Sigmoid colon (tissue), 7 donors: Measurements from ENCODE around the gene MTPN. TPM values are rescaled to one million over a fixed set of nuclear protein-coding genes. Genes with fewer than 3 reads are reported as not detected.

Source experiments
- DNase-seq: peaks from one replicate; pipeline ENCODE4 v3.0.0-alpha.2; 2019
- H3K27ac ChIP-seq, 4 donors: fragments of 200-600 bp; sonication (generic); one replicate each; pipeline ENCODE4 v1.5.1; 2016 to 2019; ENCODE audit warnings: mild to moderate bottlenecking in 1 of 4
- H3K27me3 ChIP-seq, 3 donors: fragments of 200-600 bp; sonication (generic); one replicate each; pipeline ENCODE4 v1.5.1; 2019; ENCODE audit warnings: mild to moderate bottlenecking in 1 of 3
- H3K36me3 ChIP-seq, 4 donors: fragments of 200-600 bp; sonication (generic); one replicate each; pipeline ENCODE4 v1.5.1; 2016 to 2019
- H3K4me1 ChIP-seq, 4 donors: fragments of 200-600 bp; sonication (generic); one replicate each; pipeline ENCODE4 v1.5.1; 2017 to 2019
- H3K4me3 ChIP-seq, 4 donors: fragments of 200-600 bp; sonication (generic); one replicate each; pipeline ENCODE4 v1.5.1; 2017 to 2019; ENCODE audit warnings: mild to moderate bottlenecking in 2 of 4, moderate library complexity in 1 of 4
- H3K9me3 ChIP-seq, 4 donors: fragments of 200-600 bp in 3 of 4; sonication (generic) in 3 of 4; one replicate each; pipeline versions ENCODE4 v1.5.1 to v1.6.1; 2013 to 2019
- EP300 ChIP-seq, 4 donors: sonication (generic); formaldehyde crosslinking; IDR thresholded peaks; one replicate each; pipeline ENCODE4 v1.6.1; 2017; ENCODE audit warnings: antibody characterized with exemption in 4 of 4
- POLR2A ChIP-seq, 2 donors: fragments of 450-650 bp; IDR thresholded peaks; one replicate each; pipeline ENCODE4 v1.6.1; 2016; ENCODE audit warnings: antibody characterized with exemption in 2 of 2, mild to moderate bottlenecking in 2 of 2, moderate library complexity in 2 of 2
- POLR2AphosphoS5 ChIP-seq, 4 donors: sonication (generic); formaldehyde crosslinking; IDR thresholded peaks; one replicate each; pipeline ENCODE4 v1.6.1; 2017; ENCODE audit warnings: antibody characterized with exemption in 4 of 4
- WGBS, 2 donors: extraction: QIAGEN DNeasy Blood & Tissue Kit; methylation state at CpG; one replicate each; pipeline ENCODE4 v1.1.7; 2013; 5-methylcytosine and 5-hydroxymethylcytosine counted together
- intact Hi-C: fragments of 100-400 bp; cut with DNase I; formaldehyde crosslinking; loops from one replicate; pipeline ENCODE4 v1.15.1; 2023
- polyA plus RNA-seq, 3 donors: library from polyadenylated mRNA; stranded (reverse); fragments of 200-250 nt; gene quantifications; one replicate each; pipeline ENCODE4 v1.2.3, GENCODE V29; 2013
- total RNA-seq, 4 donors: library from RNA; depleted of rRNA; stranded (reverse); fragments of >200 nt; gene quantifications; one replicate each; pipeline ENCODE4 v1.1.0, GENCODE V29; 2016
- TF ChIP-seq, protein P1 (sequence below), 4 experiments: fragments of 450-650 bp in 3 of 4; fragments of 200-600 bp in 1 of 4; IDR thresholded peaks; one replicate each; pipeline ENCODE4 v1.5.1; 2016 to 2019; ENCODE audit warnings: antibody characterized with exemption in 4 of 4, mild to moderate bottlenecking in 3 of 4, moderate library complexity in 2 of 4
- donor health status: healthy with polysubstance abuse.
- donor health status: Bipolar disorder and iron deficiency.
- donor health status: healthy.

The MTPN gene
- total and polyA plus RNA-seq, 7 donors: 65.5 to 96.7 (median 79.5) TPM

DNA sequence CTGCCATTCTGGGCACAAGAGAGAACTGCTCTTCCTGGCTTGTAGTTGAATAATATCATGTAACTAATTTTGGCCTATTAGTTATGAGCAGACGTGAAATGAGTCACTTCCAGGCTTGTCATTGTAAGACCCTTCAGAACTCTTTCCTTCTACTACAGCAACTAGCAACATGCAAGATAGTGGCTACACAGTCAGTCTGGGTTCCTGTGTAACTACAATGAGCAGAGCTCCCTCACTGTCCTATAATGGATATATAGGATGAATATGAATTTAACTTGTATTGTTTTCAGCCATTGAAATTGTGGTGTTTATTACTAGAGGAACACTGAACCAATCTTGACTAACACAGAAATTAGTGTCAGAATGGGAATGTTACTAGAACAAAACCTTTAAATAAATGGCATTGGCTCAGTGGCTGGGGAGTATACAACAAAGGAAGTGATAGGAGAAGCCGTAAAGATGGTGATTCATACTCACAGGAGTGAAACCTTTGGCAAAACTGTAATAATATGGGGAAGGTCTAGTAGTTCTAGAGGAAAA is 2.9 kb upstream of the MTPN start:
- TF ChIP-seq, protein P1, sequence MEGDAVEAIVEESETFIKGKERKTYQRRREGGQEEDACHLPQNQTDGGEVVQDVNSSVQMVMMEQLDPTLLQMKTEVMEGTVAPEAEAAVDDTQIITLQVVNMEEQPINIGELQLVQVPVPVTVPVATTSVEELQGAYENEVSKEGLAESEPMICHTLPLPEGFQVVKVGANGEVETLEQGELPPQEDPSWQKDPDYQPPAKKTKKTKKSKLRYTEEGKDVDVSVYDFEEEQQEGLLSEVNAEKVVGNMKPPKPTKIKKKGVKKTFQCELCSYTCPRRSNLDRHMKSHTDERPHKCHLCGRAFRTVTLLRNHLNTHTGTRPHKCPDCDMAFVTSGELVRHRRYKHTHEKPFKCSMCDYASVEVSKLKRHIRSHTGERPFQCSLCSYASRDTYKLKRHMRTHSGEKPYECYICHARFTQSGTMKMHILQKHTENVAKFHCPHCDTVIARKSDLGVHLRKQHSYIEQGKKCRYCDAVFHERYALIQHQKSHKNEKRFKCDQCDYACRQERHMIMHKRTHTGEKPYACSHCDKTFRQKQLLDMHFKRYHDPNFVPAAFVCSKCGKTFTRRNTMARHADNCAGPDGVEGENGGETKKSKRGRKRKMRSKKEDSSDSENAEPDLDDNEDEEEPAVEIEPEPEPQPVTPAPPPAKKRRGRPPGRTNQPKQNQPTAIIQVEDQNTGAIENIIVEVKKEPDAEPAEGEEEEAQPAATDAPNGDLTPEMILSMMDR (IDR thresholded peaks at IDR 0.05): no peak
- TF ChIP-seq EP300 (IDR thresholded peaks at IDR 0.05) (no peak), POLR2A (IDR thresholded peaks at IDR 0.05) (no peak)
- Histone ChIP-seq H3K27me3 (no peaks in the 10 kb centered on the region), H3K9me3 (no peaks in the 10 kb centered on the region), H3K4me3 (no peak overlapping the region), H3K27ac (peak overlapping the region in 3 of 4 donors; percentile 33 to 60 (median 35)), H3K36me3 (no peaks in the 10 kb centered on the region), H3K4me1 (peaks cover 0 to 16% (median 13%) of the 10 kb centered on the region in 4 donors)
- DNase-seq: no peak
- WGBS, 2 donors: 56 to 68% methylated on average over 2 of the region's 2 CpGs
- intact Hi-C loops: no loop called here

DNA sequence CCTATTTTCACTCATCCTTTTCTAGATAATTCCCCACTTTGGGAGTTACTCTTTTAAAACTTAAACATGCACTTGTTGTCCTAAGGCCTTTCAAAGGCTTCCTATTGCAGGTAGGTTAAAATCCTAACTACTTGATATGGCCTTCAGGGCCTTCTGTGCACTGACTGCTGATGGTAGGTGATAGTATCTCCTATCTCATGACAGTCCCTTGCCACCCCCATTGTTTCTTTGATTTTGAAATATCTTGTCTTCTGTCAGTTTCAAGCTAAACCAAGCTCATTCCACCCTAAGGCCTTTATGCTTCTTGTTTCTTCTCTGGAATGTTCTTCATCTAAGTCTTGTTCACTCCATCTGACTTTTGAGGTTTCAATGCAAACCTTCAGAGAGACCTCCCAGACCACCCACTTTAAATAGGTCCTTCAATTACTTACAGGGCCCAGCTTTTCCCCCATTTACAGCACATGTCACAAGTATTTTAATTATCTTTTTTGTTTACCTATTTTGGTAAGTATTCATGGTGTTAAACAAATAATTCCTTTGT is 2.4 kb upstream of the MTPN start:
- intact Hi-C loops: loop anchor here (10.0 kb wide), 1 partner anchor 315 kb away; the partner anchor contains the start of gene STMP1
- no peak for TF ChIP-seq POLR2A (IDR thresholded peaks at IDR 0.05)
- Histone ChIP-seq H3K4me3 (no peak overlapping the region), H3K4me1 (peaks cover 0 to 22% (median 18%) of the 10 kb centered on the region in 4 donors), H3K9me3 (no peaks in the 10 kb centered on the region), H3K36me3 (no peaks in the 10 kb centered on the region), H3K27me3 (no peaks in the 10 kb centered on the region), H3K27ac (peak overlapping the region in 1 of 4 donors; percentile 60)
- DNase-seq: no peak

DNA sequence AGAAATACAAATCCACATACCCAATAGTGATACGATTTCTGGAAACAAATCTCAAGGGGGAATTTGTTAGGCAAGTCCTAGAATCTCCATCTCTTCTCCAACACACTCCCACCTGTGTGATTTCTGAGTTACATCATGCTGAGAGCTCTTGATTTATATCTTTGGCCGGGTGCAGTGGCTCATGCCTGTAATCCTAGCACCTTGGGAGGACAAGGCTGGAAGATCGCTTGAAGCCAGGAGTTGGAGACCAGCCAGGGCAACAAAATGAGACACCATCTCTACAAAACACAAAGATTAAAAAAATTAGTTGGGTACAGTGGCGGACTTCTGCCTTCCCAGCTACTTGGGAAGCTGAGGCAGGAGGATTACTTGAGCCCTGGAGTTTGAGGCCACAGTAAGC is 1.5 kb upstream of the MTPN start:
- DNase-seq: no peak
- WGBS, 2 donors: 96% methylated on average over 4 of the region's 4 CpGs
- Histone ChIP-seq H3K9me3 (no peaks in the 10 kb centered on the region), H3K27ac (no peak overlapping the region), H3K36me3 (no peaks in the 10 kb centered on the region), H3K4me3 (no peak overlapping the region), H3K4me1 (peaks cover 0 to 27% (median 23%) of the 10 kb centered on the region in 4 donors), H3K27me3 (no peaks in the 10 kb centered on the region)
- TF ChIP-seq EP300 (IDR thresholded peaks at IDR 0.05): no peak
- TF ChIP-seq, protein P1 (IDR thresholded peaks at IDR 0.05): no peak
- no peak for TF ChIP-seq POLR2A (IDR thresholded peaks at IDR 0.05)
- no peak for TF ChIP-seq POLR2AphosphoS5 (IDR thresholded peaks at IDR 0.05)
- intact Hi-C loops: loop anchor here (10.0 kb wide), 1 partner anchor 314 kb away; the partner anchor contains the start of gene STMP1

DNA sequence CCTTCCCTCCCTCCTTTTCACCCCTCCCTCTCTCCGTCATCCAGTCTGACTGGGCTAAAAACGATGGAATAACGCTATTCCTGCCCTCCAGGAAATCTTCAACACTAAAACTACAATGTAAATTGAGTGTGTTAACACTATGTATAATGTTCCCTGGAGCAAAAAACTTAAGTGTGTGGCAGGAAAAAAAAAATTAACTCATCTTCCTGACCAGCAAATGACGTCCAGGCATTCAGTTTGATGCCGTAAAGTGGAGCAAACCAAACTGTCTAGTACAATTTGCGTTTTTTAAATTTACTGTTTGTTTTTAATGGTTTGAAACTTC is 545 bp upstream of the MTPN start:
- WGBS, 2 donors: 26 to 58% methylated on average over 6 of the region's 6 CpGs
- H3K4me1 ChIP-seq: peaks cover 0 to 36% (median 24%) of the 10 kb centered on the region in 4 donors
- H3K27me3 ChIP-seq: no peaks in the 10 kb centered on the region
- intact Hi-C loops: loop anchor here (10.0 kb wide), 1 partner anchor 313 kb away; the partner anchor contains the start of gene STMP1
- H3K4me3 ChIP-seq: peak overlapping the region; percentile 67 to 98 (median 86)
- DNase-seq: no peak
- no peaks in the 10 kb centered on the region for H3K9me3 ChIP-seq
- peak overlapping the region; percentile 81 to 93 (median 88) for H3K27ac ChIP-seq
- no peak for TF ChIP-seq POLR2A (IDR thresholded peaks at IDR 0.05)
- TF ChIP-seq, protein P1 (IDR thresholded peaks at IDR 0.05): no peak
- H3K36me3 ChIP-seq: no peaks in the 10 kb centered on the region

DNA sequence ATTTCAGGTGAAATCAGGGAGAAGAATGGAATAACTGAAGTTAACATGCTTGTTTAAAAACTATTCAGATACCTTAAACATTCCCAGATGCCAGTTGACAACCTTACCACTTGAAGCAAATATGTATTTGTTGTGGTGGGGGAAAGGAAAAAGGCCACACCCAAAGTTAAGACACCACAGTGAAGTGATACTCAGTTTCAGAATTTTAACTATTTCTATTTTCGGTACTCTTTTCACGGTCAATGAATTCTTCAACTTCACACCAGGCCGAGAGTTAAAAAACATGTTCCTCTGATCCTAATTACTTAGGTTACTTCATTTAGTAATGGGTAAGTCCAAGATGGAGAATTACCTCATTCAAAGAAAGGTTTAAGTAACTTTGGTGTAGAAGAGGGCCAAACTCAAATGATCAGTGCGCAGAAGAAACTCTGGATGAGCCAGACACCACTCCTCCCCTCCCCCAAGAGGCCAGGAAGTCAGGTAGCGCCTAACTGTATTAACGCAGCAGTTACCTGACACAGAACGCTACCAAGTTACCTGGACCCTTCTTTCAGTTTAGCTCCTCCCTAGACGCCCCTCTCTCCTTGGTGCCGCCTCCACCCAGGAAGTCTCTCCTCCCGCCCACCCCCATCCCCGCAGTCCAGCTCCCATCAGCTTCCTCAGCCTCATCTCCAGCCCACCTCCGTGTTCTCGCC is 700 bp downstream of the MTPN start:
- Histone ChIP-seq H3K4me1 (peaks cover 0 to 40% (median 26%) of the 10 kb centered on the region in 4 donors), H3K27ac (peak overlapping the region; percentile 81 to 93 (median 88)), H3K4me3 (peak overlapping the region; percentile 67 to 98 (median 86)), H3K27me3 (no peaks in the 10 kb centered on the region), H3K36me3 (no peaks in the 10 kb centered on the region), H3K9me3 (no peaks in the 10 kb centered on the region)
- intact Hi-C loops: loop anchor here (10.0 kb wide), 1 partner anchor 312 kb away; the partner anchor contains the start of gene STMP1
- no peak for DNase-seq
- 3% methylated on average over 13 of the region's 13 CpGs for WGBS, 2 donors
- TF ChIP-seq POLR2A (IDR thresholded peaks at IDR 0.05) (no peak), EP300 (IDR thresholded peaks at IDR 0.05) (no peak), POLR2AphosphoS5 (IDR thresholded peaks at IDR 0.05) (no peak)
- TF ChIP-seq, protein P1 (IDR thresholded peaks at IDR 0.05): no peak
